HEK293T (cell line): ENCODE data around the gene PRR33.

ENCODE experiments used
- CTCF ChIA-PET: fragments of 350-600 bp; formaldehyde crosslinking; extraction: SDS; loops from one replicate; lab custom pipeline; 2021; ENCODE audit warnings: antibody characterized with exemption, inconsistent platforms; lab: Yijun Ruan, JAX
- POLR2A ChIA-PET: fragments of 350-600 bp; formaldehyde crosslinking; extraction: SDS; loops from one replicate; lab custom pipeline; 2020; ENCODE audit warnings: antibody characterized with exemption, inconsistent platforms; lab: Yijun Ruan, JAX
- DNase-seq: peaks from one replicate; pipeline ENCODE4 v3.0.0; 2012; ENCODE audit warnings: mixed read lengths; ENCODE audit errors: extremely low spot score
- ARNT ChIP-seq: fragments of 450-650 bp; IDR thresholded peaks from 2 replicates; pipeline ENCODE4 v1.6.1; 2017; ENCODE audit warnings: mild to moderate bottlenecking
- BHLHE40 ChIP-seq: fragments of 450-650 bp; IDR thresholded peaks from 2 replicates; pipeline ENCODE4 v1.6.1; 2016; ENCODE audit warnings: mild to moderate bottlenecking, moderate library complexity, borderline replicate concordance
- CTBP1 ChIP-seq: fragments of 450-650 bp; IDR thresholded peaks from 2 replicates; pipeline ENCODE4 v1.6.1; 2016; ENCODE audit warnings: borderline replicate concordance
- ELF4 ChIP-seq: fragments of 450-650 bp; IDR thresholded peaks from 2 replicates; pipeline ENCODE4 v1.6.1; 2017; ENCODE audit warnings: antibody characterized with exemption
- FOXA1 ChIP-seq: fragments of 450-650 bp; IDR thresholded peaks from 2 replicates; pipeline ENCODE4 v1.6.1; 2016; ENCODE audit warnings: mild to moderate bottlenecking
- FOXK2 ChIP-seq: fragments of 450-650 bp; IDR thresholded peaks from 2 replicates; pipeline ENCODE4 v1.6.1; 2016; ENCODE audit warnings: mild to moderate bottlenecking
- FOXM1 ChIP-seq: fragments of 450-650 bp; IDR thresholded peaks from 2 replicates; pipeline ENCODE4 v1.6.1; 2017; ENCODE audit warnings: mild to moderate bottlenecking, borderline replicate concordance
- HDGF ChIP-seq: fragments of 450-650 bp; IDR thresholded peaks from 2 replicates; pipeline ENCODE4 v1.6.1; 2017; ENCODE audit warnings: antibody characterized with exemption, borderline replicate concordance
- L3MBTL2 ChIP-seq: fragments of 450-650 bp; conservative IDR thresholded peaks from 2 replicates; pipeline ENCODE4 v1.6.1; 2016; ENCODE audit warnings: mild to moderate bottlenecking
- LEF1 ChIP-seq: fragments of 450-650 bp; IDR thresholded peaks from 2 replicates; pipeline ENCODE4 v1.6.1; 2017; ENCODE audit warnings: mild to moderate bottlenecking, borderline replicate concordance
- NFRKB ChIP-seq: fragments of 450-650 bp; IDR thresholded peaks from 2 replicates; pipeline ENCODE4 v1.6.1; 2016; ENCODE audit warnings: mild to moderate bottlenecking, moderate library complexity
- PKNOX1 ChIP-seq: fragments of 450-650 bp; IDR thresholded peaks from 2 replicates; pipeline ENCODE4 v1.6.1; 2016
- SP1 ChIP-seq: fragments of 450-650 bp; IDR thresholded peaks from 2 replicates; pipeline ENCODE4 v1.6.1; 2017
- SUZ12 ChIP-seq: fragments of 450-650 bp; IDR thresholded peaks from 2 replicates; pipeline ENCODE4 v1.6.1; 2016; ENCODE audit warnings: mild to moderate bottlenecking
- TARDBP ChIP-seq: fragments of 450-650 bp; IDR thresholded peaks from 2 replicates; pipeline ENCODE4 v1.6.1; 2016
- ZNF384 ChIP-seq: fragments of 450-650 bp; IDR thresholded peaks from 2 replicates; pipeline ENCODE4 v1.6.1; 2016

The PRR33 gene

GRCh38 chr11:1918436-1919315 is 27.0 kb upstream of the PRR33 start:
- no peak for DNase-seq
- TF ChIP-seq BHLHE40 (no peak), SP1 (no peak), ARNT (no peak), ELF4 (no peak), ZNF384 (no peak), FOXK2 (no peak), PKNOX1 (no peak), FOXM1 (no peak), CTBP1 (no peak), TARDBP (no peak), FOXA1 (no peak), HDGF (no peak), L3MBTL2 (no peak), NFRKB (no peak), SUZ12 (no peak), LEF1 (no peak)
- POLR2A ChIA-PET: no interaction called here
- CTCF ChIA-PET: no interaction called here

GRCh38 chr11:1917523-1918435 is 26.1 kb upstream of the PRR33 start:
- TF ChIP-seq FOXM1 (no peak), HDGF (no peak), LEF1 (no peak), ELF4 (no peak), SP1 (no peak), NFRKB (no peak), BHLHE40 (no peak), L3MBTL2 (no peak), FOXA1 (no peak), PKNOX1 (no peak), TARDBP (no peak), SUZ12 (no peak)
- POLR2A ChIA-PET: no interaction called here
- DNase-seq: no peak
- CTCF ChIA-PET: interaction anchor here (1.1 kb wide), 1 partner anchor 35 kb away, joined by 3 read pairs; no protein-coding TSS in a partner anchor

- ChIA-PET POLR2A (interaction anchor here (0.6 kb wide), 1 partner anchor 26 kb away, joined by 3 read pairs; the partner anchor contains the start of gene PRR33), CTCF (interaction anchor here (1.1 kb wide), 1 partner anchor 35 kb away, joined by 3 read pairs; no protein-coding TSS in a partner anchor)
- TF ChIP-seq PKNOX1 (no peak), ARNT (no peak), ELF4 (no peak), FOXK2 (no peak), L3MBTL2 (no peak), SP1 (no peak)
- no peak for DNase-seq
Measured at GRCh38 chr11:1916986-1917522, 25.4 kb upstream of the PRR33 start.

- CTCF ChIA-PET: no interaction called here
- POLR2A ChIA-PET: interaction anchor here (0.6 kb wide), 1 partner anchor 25 kb away, joined by 3 read pairs; the partner anchor contains the start of gene PRR33
- TF ChIP-seq FOXA1 (no peak), L3MBTL2 (no peak), NFRKB (no peak), SUZ12 (no peak), ZNF384 (no peak), PKNOX1 (no peak), HDGF (no peak), SP1 (no peak), BHLHE40 (no peak), LEF1 (no peak), ELF4 (no peak), FOXM1 (no peak), ARNT (no peak), TARDBP (no peak), FOXK2 (no peak), CTBP1 (no peak)
- no peak for DNase-seq
Measured at GRCh38 chr11:1916132-1916985, 24.7 kb upstream of the PRR33 start.
